HG03565 (cell line): ENCODE results near the gene AEN.

ENCODE experiments used
- ATAC-seq: cut with Tn5 transposase; IDR thresholded peaks from one replicate; pipeline ENCODE4 v1.9.1; 2021; ENCODE audit warnings: mild to moderate bottlenecking, moderate library complexity; ENCODE audit not compliant: unreplicated experiment

Gene AEN

DNA sequence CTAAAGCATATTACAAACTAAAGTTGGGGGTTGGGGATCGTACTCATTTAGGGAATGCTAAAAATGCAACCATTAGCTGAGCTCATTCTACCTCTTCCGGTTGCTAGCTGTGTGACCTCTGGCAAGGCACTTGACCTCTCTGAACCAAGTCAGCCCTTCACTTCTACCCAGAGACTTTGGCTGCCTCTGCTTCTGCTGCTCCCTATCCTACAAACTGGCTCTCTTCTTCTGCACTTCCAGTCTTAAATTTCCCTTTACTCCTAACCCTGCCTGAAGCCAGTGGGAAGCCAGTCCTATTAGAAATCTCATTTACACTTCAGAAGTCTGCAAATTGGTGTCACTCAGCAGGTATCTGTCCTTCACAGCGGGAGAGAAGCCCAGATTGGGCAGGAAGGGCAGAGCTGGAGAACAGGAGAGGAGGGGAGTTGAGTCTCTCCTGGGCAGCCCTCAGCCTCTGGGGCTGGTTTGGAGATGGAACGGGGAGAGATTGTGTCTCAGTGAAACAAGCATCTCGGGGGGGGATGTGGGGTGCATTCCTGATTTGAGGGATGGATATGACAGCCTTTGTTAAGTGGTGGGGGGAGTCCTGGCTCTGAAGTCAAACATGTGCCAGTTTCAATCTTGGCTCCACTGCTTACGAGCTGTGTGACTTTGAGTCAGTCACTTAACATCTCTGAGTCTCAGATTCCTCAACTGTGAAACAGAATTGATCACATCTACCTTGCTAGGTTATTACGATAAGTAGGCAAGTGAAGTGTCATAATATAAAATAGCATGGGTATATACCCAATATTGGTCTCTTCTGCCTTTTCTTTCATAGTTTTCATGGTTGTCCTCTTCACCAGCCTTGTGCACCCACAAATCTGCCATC, 7.8 kb upstream of the AEN start:
- ATAC-seq: no peak

DNA sequence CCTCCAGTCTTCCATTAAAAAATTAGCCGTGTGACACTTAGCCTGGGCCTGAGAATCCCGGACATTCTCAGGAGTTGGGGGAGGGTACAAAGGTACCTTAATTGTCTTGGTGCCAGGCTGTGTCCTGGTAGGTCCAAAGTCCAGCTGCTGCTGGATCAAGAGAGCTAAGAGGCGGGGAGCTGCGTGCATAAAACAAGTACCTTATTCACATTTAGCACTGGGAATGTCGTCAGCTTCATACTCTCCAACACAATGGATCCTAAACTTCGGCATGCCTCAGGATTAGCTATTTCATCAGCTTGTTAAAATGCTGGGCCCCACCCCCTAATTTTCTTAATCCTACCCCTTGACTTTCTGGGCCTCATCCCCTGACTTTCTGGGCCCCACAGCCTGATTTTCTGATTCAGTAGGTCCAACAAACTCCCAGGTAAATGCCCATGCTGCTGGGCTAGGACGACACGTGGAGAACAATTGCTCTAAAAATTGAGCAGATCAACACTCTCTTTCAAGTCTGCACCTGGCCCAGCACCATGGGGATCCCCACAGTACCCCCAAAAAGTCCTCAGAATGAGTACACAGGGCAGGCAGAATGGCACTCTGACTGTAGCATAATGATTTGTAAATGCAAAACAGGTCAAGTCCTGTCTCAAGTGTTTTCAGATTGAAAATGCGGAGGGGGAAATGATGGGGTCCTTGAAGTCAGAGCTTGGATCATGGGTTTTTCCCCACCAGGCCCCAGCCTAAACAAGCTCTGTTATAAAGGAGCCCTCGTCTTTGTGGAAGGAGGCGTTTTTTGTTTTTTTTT, 5.6 kb upstream of the AEN start:
- peak; percentile 69 for ATAC-seq

DNA sequence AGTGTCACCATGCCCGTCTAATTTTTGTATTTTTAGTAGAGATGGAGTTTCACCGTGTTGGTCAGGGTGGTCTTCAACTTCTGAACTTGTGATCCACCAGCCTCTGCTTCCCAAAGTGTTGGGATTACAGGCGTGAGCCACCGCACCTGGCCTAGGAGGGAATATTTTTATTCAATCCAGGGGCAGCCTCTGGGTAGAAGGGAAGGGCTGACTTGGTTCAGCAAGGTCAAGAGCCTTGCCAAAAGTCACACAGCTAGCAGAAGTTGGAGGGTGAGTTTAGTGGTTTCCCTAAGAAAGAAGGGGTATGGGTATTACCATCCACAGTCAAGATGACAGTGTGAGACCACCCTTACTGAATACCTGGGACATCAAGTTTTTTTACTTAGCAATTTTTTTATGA, 4.9 kb upstream of the AEN start:
- no peak for ATAC-seq

DNA sequence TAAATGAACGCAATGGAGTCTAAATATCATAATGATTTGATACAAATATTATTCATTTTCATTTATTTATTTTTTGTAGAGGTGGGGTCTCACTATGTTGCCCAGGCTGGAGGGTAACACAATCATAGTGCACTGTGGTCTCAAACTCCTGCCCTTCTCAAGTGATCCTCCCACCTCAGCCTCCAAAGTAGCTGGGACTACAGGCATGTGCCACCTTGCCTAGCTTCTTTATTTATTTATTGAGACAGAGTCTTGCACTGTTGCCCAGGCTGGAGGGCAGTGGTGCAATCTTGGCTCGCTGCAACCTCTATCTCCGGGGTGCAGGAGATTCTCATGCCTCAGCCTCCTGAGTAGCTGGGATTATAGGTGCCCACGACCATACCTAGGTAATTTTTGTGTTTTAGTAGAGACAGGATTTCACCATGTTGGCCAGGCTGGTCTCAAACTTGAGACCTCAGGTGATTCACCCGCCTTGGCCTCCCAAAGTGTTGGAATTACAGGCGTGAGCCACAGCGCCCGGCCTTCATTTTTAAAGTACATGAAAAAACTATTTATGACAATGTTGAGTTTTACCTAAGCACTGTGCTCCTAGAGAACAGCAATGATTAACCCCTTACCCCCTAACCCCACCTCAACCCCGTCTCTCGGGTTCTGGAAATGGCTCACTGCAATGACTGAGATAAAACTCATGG, 4.0 kb upstream of the AEN start:
- no peak for ATAC-seq

DNA sequence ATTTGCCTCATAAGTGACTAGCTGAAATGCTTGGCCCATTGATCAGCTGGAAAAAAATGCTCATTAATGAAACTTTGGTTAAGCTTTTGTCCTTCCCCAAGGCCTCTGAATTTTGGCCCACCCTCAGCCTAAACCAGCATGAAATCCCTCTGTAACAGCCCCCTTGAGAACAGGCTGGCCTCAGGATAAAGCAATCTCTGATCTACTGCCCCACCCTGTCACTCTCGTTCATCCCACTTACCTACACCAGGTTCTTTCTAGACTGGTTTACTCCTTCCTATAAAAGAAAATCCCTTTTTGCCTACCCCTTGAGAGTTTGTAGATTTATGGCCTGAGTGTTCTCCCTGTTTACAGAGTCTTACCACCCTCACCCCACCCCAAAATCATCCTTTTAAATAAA, 3.4 kb upstream of the AEN start:
- ATAC-seq: no peak

DNA sequence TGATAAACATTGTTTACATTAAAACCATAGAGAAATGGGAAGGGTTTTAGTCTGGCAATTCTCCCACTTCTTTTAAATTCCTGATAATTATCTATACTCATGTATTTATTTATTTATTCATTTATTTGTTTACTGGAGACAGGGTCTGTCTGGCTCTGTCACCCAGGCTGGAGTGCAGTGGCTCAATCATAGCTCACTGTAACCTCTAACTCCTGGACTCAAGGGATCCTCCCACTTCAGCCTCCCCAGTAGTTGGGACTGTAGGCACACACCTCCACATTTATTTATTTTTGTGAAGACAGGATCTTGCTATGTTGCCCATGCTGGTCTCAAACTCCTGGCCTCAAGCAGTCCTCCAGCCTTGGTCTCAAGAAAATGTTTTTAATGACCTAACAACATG, 2.5 kb upstream of the AEN start:
- no peak for ATAC-seq

DNA sequence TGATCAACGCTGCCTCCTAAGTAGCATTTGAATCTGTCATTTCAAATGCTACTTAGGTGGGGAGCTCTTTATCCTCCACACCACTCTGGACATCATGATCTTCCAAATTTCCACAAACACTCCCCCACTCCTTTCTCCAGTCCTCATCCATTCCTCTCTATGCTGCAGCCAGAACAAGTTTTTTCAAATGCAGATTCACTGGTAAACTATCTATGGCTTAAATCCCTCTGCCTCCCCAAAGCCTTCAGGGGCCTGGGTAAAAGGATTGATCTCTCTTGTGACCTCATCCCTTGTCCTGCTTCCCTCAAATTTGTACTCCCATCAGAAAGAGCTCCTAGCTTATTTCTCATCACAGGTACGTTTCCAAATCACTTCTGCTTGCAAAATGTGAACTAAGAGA, 1.3 kb upstream of the AEN start:
- ATAC-seq: no peak

DNA sequence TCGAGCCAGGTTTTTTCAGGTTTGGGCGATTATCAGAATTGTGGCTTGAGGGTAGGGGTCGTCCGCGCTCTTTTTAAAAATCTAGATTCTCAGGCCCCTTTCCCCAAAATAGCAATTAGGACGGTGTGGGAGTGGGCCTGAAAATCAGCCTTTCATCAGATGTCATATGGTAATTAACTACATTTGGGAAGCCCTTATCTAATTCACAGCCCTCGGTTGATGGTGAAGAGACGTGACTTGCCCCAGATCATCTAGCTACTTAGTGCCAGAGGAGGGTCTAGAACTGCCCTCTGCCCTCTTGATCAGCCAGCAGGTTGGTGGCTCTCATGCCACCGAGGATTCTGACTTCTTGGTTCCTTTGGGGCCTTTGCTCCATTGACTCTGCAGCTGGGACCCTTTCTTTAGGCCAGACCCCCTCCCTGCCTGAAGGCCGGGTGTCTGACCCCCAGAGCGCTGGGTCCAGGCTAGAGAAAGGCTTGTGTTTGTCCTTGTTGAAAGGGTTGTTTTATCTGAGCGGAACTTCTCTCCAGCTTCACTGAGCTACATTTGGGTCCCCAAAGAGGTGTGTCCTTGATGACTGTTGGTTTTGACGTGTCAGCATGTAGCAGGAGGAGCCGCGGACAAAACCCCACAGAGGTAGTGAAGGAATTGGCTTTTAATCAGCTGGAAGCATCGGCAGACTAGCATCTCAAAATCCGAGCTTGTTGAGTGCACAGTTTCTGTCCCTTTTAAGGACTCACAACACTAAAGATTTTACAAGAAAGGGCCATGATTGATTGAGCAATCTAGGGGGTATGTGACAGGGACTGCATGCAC, 857 bp downstream of the AEN start:
- ATAC-seq: peak; percentile 32

DNA sequence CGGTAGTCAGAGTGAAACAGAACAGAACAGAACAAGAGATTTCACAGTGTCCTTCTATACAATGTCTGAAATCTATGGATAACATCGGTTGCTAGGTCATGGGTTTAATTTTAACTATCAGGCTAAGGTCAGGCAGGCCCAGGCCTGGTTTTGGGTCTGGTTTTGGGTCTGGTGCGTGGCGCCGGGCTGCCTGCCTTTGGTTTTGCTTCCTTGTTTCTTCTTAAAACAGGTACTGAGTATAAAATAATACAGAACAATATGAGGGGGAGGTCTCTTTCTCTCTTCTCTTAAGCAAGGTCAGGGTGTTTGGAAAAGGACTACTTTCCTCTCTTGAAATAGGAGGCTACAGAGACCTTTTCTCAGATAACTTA, 1.4 kb downstream of the AEN start:
- peak; percentile 1 for ATAC-seq

DNA sequence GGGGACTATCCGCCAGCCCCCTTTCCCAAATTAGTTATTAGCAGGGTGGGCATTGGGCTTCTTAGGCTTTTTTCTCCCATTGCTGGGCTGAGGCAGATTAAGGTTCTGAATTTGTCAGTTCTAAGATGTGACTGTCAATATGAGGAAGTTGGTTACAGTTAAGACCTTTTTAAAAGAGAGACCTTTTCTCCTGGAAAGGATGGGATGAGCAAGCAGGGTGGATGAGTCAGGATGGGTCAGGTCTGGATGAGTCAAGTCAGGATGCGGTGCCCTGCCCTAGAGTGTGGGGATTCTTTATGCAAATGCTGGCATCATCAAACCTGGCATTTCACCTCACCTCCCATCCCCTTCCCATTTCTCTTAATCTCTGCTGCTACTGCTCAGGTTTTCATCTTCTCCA, 1.9 kb downstream of the AEN start:
- no peak for ATAC-seq

DNA sequence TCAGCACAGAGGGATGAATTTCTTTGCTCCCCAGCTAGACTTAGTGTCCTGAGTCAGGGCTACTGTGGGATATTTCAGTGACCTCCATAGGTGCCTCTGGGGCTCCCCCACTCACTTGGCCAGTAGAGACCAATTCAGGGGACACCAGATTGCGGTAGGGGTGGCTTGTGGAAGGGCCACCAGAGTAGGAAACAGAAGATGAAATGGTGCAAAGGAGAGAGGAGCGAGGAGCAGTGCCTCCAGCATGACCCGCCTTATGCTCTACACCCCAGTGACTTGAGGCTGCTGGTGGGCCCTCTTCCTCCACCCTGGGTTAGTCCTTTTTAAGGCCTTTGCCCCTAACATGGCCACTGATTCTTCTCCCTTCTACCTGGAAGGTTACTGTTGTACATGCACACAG, 2.5 kb downstream of the AEN start:
- no peak for ATAC-seq

DNA sequence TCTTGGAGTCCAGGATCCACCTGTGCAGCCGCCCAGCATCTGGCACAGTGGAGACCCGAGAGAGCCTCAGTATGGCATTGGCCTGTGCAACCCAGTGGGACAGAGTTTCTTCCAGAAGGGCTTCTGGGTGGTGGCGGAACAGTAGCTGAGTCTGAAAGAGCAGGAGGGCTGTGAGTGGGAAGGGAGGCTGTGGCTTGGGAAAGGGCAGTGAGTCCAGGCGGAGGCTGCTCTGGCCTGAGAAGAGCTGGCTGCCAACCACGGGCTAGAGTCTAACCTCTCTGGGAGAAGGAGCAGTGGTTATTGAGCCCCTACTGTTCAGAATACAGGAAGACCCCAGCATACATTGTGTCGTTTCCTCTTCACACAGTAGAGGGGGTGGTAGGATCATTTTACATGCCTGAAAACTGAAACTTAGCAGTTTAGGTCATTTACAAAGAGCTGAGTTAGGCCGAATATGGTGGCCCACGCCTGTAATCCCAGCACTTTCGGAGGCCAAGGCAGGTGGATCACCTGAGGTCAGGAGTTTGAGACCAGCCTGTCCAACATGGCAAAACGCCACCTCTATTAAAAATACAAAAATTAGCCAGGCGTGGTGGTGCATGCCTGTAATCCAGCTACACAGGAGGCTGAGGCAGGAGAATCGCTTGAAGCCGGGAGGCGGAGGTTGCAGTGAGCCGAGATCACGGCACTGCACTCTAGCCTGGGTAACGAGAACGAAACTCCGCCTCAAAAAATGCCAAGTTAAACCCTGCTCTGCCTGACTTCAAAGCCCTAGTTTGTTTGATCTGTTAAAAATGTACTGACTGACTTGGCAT, 3.2 kb downstream of the AEN start:
- ATAC-seq: no peak

DNA sequence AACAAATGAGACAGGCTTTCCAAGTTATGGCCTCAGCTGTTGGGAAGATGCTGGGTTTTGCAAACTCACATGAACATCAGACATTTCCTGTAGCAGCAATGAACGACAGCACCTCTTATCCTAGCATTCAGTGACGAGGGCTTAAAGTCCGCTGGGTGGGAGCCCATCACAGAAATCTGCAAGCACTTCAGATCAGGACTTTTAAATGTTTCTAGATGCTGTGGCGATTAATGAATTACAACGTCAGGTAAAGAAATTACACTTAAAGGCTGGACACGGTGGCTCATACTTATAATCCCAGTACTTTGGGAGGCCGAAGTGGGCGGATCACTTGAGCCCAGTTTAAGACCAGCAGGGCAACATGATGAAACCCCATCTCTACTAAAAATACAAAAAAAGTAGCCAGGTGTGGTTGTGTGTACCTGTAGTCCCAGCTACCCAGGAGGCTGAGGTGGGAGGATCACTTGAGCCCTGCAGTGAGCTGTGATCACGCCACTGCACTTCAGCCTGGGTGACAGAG, 3.9 kb downstream of the AEN start:
- no peak for ATAC-seq

DNA sequence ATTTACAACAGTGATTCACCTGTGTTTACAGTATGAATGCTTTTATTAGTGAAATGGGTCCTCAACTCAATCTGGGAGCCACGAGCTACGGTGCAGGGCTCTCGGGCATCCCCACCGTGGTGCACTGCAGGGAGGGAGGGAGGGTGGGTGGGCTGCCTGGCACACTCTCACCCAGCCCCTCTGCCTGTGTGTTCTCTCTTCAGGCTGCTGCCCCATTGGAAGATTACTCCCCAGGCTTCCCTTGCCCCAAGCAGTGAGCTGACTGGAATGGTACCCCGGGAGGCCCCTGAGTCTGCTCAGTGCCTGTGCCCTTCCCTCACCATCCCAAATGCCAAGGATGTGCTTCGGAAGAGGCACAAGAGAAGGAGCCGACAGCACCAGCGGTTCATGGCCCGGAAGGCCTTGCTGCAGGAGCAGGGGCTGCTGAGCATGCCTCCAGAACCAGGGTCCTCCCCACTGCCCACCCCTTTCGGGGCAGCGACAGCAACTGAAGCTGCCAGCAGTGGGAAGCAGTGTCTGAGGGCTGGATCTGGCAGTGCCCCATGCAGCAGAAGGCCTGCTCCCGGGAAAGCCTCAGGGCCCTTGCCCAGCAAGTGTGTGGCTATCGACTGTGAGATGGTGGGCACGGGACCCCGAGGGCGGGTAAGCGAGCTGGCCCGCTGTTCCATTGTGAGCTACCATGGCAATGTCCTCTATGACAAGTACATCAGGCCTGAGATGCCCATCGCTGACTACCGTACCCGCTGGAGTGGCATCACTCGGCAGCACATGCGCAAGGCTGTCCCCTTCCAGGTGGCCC, 5.0 kb downstream of the AEN start:
- no peak for ATAC-seq

DNA sequence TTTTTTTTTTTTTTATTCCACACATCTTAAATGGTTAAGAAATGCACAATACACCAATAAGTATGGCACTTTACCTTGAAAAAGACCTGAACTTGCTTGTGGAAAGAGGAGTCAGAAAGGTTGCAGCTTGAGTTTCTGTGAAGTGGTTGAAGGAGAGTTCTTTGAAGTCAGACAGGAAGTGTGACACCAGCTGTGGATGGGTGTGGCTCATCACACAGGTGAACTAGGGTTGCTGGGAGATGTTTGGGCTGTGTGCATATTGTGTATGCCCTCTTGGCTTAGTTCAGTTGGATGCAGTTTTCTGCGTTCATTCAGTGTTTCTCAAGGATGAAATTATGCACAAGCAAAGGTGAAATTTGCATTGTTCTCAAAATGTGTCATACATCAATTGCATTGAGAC, 6.3 kb downstream of the AEN start:
- ATAC-seq: no peak

DNA sequence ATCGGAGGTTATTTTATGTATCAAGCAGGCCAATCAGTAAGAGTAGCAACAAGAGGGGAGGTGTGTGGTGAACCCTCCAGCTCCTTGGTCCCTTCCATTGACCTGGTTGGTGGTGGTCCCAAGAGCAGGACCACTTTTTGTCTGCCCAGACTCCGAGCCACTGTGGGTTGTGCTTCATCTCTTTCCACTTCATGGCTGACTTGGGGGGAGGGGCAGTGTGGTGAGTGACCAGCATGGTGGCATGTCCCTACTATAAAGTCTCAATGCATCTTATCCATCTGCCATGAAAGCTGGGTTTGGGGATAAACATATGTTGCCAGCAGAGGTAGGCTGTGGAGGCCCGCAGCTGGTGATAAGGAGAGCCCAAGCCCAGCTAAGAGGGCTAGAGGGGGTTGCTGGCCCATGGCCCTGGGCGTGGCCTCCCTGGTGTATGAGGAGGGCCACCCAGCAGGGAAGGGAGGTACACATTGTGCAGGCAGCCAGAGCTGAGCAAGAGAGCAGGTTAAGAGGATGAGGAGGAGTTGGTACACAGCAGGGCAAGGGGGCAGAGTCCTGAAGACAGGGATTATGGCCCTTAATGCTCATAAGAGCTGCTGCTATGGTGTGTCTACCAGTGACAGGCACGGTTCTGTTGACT, 7.0 kb downstream of the AEN start:
- no peak for ATAC-seq

DNA sequence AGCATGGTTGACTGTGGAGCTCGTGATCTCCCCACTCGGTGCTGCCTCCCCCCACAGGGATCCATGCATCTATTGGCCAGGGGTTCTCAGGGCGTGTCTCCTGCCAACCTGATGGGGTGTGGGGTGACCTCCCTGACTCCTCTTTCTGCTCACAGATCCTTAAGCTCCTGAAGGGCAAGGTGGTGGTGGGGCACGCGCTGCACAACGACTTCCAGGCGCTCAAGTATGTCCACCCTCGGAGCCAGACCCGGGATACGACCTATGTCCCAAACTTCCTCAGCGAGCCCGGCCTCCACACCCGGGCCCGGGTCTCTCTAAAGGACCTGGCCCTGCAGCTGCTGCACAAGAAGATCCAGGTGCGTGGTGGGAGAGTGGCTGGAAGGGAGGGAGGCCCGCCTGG, 7.9 kb downstream of the AEN start:
- ATAC-seq: no peak

DNA sequence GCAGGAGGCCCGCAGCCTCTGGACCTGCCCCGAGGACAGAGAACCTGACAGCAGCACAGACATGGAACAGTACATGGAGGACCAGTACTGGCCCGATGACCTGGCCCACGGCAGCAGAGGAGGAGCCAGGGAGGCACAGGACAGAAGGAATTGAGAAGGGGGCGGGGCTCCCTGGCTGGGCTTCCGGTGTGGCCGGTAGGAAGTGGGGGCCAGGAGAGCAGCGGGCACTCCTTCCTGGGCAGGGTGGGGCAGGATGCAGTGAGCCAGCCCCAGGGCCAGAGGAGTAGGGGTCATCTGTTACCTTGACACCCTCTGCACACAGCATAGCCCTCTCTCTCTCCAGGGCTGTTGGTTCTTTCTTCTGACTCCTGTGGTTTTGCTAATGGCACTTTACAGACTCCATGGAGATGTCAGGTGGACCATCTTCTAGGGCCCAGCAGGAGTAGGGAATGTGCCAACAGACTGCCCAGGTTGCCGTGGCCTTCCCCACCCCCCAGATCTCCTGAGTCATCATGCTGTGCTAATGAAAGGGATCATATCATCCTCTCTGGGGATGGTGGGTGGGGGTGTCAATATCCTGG, 9.1 kb downstream of the AEN start:
- ATAC-seq: no peak
